Ascending aorta (tissue), 2 donors: Measurements from ENCODE around the gene CMPK2. TPM values are rescaled to one million over a fixed set of nuclear protein-coding genes. Genes with fewer than 3 reads are reported as not detected.

Experiments
- DNase-seq, 2 donors: peaks; one replicate each; pipeline ENCODE4 v3.0.0-alpha.2; 2019; ENCODE audit warnings: low spot score in 2 of 2
- H3K27ac ChIP-seq, 2 donors: fragments of 200-600 bp; sonication (generic); one replicate each; pipeline ENCODE4 v1.5.1; 2016 to 2017; ENCODE audit warnings: mild to moderate bottlenecking in 1 of 2
- H3K27me3 ChIP-seq: fragments of 200-600 bp; sonication (generic); one replicate; pipeline ENCODE4 v1.5.1; 2017
- H3K36me3 ChIP-seq, 2 donors: fragments of 200-600 bp; sonication (generic); one replicate each; pipeline ENCODE4 v1.5.1; 2016
- H3K4me1 ChIP-seq, 2 donors: fragments of 200-600 bp; sonication (generic); one replicate each; pipeline ENCODE4 v1.5.1; 2016 to 2017; ENCODE audit warnings: mild to moderate bottlenecking in 1 of 2
- H3K4me3 ChIP-seq, 2 donors: fragments of 200-600 bp; sonication (generic); one replicate each; pipeline ENCODE4 v1.5.1; 2016 to 2017; ENCODE audit warnings: mild to moderate bottlenecking in 1 of 2
- H3K9me3 ChIP-seq, 2 donors: fragments of 200-600 bp; sonication (generic); one replicate each; pipeline ENCODE4 v1.5.1; 2016
- CTCF ChIP-seq, 3 experiments: fragments of 200-600 bp in 2 of 3; fragments of 450-650 bp in 1 of 3; sonication (generic) in 2 of 3; IDR thresholded peaks; one replicate each; pipeline ENCODE4 v1.5.1; 2016 to 2019; ENCODE audit warnings: antibody characterized with exemption in 3 of 3, mild to moderate bottlenecking in 1 of 3, moderate library complexity in 1 of 3
- intact Hi-C: fragments of 100-400 bp; cut with DNase I; formaldehyde crosslinking; loops from one replicate; pipeline ENCODE4 v1.15.1; 2023
- total RNA-seq: library from RNA; depleted of rRNA; stranded (reverse); fragments of >200 nt; gene quantifications from one replicate; pipeline ENCODE4 v1.1.0, GENCODE V29; 2016

CMPK2 gene
- total RNA-seq, 1 donor from 2014 or later = 9.4 TPM

- no peaks in the 10 kb centered on the region for H3K9me3 ChIP-seq
- H3K4me1 ChIP-seq = no peaks in the 10 kb centered on the region
- no peak overlapping the region for H3K27ac ChIP-seq
- no peak for DNase-seq
- intact Hi-C loops = no loop called here
- no peak for TF ChIP-seq CTCF (IDR thresholded peaks at IDR 0.05)
- H3K4me3 ChIP-seq = no peak overlapping the region
- no peaks in the 10 kb centered on the region for H3K27me3 ChIP-seq
- H3K36me3 ChIP-seq = no peaks in the 10 kb centered on the region
Measured at GRCh38 chr2:6818012-6818411, 47.7 kb downstream of the CMPK2 start.

GRCh38 chr2:6814869-6815268 lies 50.8 kb downstream of the CMPK2 start:
- Histone ChIP-seq H3K9me3 (no peaks in the 10 kb centered on the region), H3K4me1 (no peaks in the 10 kb centered on the region), H3K36me3 (no peaks in the 10 kb centered on the region), H3K27me3 (no peaks in the 10 kb centered on the region), H3K4me3 (no peak overlapping the region), H3K27ac (no peak overlapping the region)
- TF ChIP-seq CTCF (IDR thresholded peaks at IDR 0.05) = no peak
- intact Hi-C loops = no loop called here
- no peak for DNase-seq

DNA sequence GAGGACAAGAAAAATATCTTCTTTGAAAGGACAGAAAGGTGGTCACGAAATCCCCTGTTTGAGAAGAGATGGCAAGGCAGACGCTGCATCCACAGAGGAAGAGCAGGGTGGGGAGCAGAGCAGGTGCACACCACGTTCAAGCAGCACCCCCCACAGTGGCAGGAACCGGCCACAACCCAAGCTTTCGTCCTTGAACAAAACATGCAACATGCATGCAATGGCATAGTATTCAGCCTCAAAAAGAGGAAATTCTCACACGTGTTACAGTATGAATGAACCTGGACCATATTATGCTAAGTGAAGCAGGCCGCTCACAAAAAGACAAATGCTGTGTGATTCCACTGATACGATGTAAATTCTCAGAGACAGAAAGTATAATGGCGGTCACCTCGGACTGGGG lies 51.4 kb downstream of the CMPK2 start:
- Histone ChIP-seq H3K27me3 (no peaks in the 10 kb centered on the region), H3K4me1 (no peaks in the 10 kb centered on the region), H3K36me3 (no peaks in the 10 kb centered on the region), H3K4me3 (no peak overlapping the region), H3K27ac (no peak overlapping the region), H3K9me3 (no peaks in the 10 kb centered on the region)
- DNase-seq = no peak
- no peak for TF ChIP-seq CTCF (IDR thresholded peaks at IDR 0.05)
- intact Hi-C loops = no loop called here

GRCh38 chr2:6813573-6813972 lies 52.1 kb downstream of the CMPK2 start:
- no peak overlapping the region for H3K27ac ChIP-seq
- intact Hi-C loops = no loop called here
- DNase-seq = no peak
- H3K4me3 ChIP-seq = no peak overlapping the region
- H3K36me3 ChIP-seq = no peaks in the 10 kb centered on the region
- no peaks in the 10 kb centered on the region for H3K9me3 ChIP-seq
- no peak for TF ChIP-seq CTCF (IDR thresholded peaks at IDR 0.05)
- no peaks in the 10 kb centered on the region for H3K4me1 ChIP-seq
- H3K27me3 ChIP-seq = no peaks in the 10 kb centered on the region

DNA sequence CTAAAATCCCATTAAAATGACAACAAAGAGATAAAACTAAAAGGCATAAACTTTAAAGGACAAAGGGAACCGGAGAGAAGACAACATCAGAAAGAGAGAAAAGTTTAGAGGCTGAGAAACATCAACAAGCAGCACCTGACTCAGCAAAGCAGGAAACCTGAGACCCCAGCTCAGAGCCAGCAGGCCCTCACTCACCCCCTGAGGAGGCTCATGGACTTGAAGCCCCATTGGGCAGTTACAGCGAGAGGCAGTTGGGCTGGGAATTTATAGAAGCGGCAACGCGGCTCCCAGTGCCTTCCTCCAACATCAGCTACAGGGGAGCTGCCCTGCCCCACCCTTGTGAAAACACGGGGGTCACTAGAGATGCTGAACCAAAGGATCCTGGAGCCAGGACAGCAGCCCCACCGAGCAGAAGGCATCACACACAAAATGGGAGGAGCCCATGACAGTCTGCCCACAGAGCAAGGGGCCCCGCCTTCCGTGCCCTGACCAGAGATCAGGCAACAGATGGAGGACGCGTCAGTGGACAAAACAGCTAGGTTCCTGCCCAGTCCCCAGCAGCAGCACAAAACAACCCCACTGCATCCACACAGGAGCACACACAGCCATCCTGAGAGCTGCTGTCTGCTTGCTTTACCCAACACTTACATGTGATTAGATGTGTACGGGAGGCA lies 52.7 kb downstream of the CMPK2 start:
- Histone ChIP-seq H3K4me1 (no peaks in the 10 kb centered on the region), H3K27me3 (no peaks in the 10 kb centered on the region), H3K36me3 (no peaks in the 10 kb centered on the region), H3K4me3 (no peak overlapping the region), H3K27ac (no peak overlapping the region), H3K9me3 (no peaks in the 10 kb centered on the region)
- no peak for DNase-seq
- no peak for TF ChIP-seq CTCF (IDR thresholded peaks at IDR 0.05)
- intact Hi-C loops = no loop called here

DNA sequence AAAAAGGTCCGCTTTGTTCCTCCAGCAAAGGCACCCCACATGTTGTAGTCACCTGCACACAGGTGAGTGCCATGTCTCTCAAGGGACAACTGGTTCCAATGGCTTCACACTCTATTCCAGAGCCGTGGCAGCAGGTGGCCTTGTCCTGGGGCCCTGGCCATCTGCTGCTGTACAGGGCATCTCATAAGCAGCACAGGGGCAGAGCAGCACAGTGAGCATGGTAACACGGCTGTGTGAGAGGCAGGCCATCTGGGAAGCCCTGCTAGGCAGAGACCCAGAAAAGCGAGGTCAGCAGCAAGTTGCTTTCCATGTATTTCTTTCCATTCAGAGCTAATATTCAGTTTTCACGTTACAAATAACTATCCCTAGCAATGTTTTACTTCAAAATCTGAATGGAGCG lies 54.7 kb downstream of the CMPK2 start:
- Histone ChIP-seq H3K36me3 (no peaks in the 10 kb centered on the region), H3K4me1 (no peaks in the 10 kb centered on the region), H3K9me3 (no peaks in the 10 kb centered on the region), H3K4me3 (no peak overlapping the region), H3K27me3 (no peaks in the 10 kb centered on the region), H3K27ac (no peak overlapping the region)
- intact Hi-C loops = no loop called here
- no peak for TF ChIP-seq CTCF (IDR thresholded peaks at IDR 0.05)
- DNase-seq = no peak
